PC-3 (cell line): Measurements from ENCODE around the gene SUGCT. TPM values are rescaled to one million over a fixed set of nuclear protein-coding genes. Genes with fewer than 3 reads are reported as not detected.

Source experiments
- ATAC-seq: fragments of 200-7000 bp; cut with Tn5 transposase; 2 replicates; pipeline ENCODE4 v1.9.1; 2020; ENCODE audit warnings: mild to moderate bottlenecking, moderate library complexity
- BruUV-seq: library from RNA; stranded (reverse); fragments of 400-500 nt; replicated peaks from 2 replicates; lab custom pipeline; 2021; lab: Mats Ljungman, UMichigan
- CTCF ChIA-PET: fragments of 300-600 bp; sonication (Branson Sonifier 250); formaldehyde crosslinking; loops from one replicate; lab custom pipeline; 2022; ENCODE audit warnings: antibody characterized with exemption; lab: Charles Lee
- POLR2A ChIA-PET: fragments of 300-600 bp; sonication (Branson Sonifier 250); formaldehyde crosslinking; loops from one replicate; lab custom pipeline; 2022; ENCODE audit warnings: antibody characterized with exemption; ENCODE audit not compliant: unreplicated experiment; lab: Charles Lee
- DNase-seq: peaks from one replicate; pipeline ENCODE4 v3.0.0-alpha.2; 2015
- H2AFZ ChIP-seq: fragments of 300-600 bp; sonication (generic); 2 replicates; pipeline ENCODE4 v1.6.0; 2016; ENCODE audit warnings: antibody characterized with exemption, low read length
- H3F3A ChIP-seq: fragments of 300-600 bp; sonication (generic); one replicate; pipeline ENCODE4 v1.6.0; 2017; ENCODE audit warnings: antibody characterized with exemption, low read length, control low read depth, mild to moderate bottlenecking; ENCODE audit not compliant: unreplicated experiment
- H3K27ac ChIP-seq: fragments of 300-600 bp; sonication (generic); 2 replicates; pipeline ENCODE4 v1.5.1; 2016; ENCODE audit warnings: mild to moderate bottlenecking, low read length
- H3K27me3 ChIP-seq: fragments of 300-600 bp; sonication (generic); 2 replicates; pipeline ENCODE4 v1.6.1; 2016; ENCODE audit warnings: low read length, mixed read lengths
- H3K36me3 ChIP-seq: fragments of 300-600 bp; sonication (generic); 2 replicates; pipeline ENCODE4 v1.6.1; 2016; ENCODE audit warnings: low read depth, mixed run types, low read length, mixed read lengths
- H3K4me1 ChIP-seq: fragments of 300-600 bp; sonication (generic); 2 replicates; pipeline ENCODE4 v1.5.1; 2016; ENCODE audit warnings: low read length; ENCODE audit not compliant: insufficient read depth
- H3K4me2 ChIP-seq: fragments of 300-600 bp; sonication (generic); 2 replicates; pipeline ENCODE4 v1.6.0; 2016; ENCODE audit warnings: low read length
- H3K4me3 ChIP-seq: fragments of 300-600 bp; sonication (generic); 2 replicates; pipeline ENCODE4 v1.5.1; 2016; ENCODE audit warnings: mild to moderate bottlenecking, low read length, mixed read lengths
- H3K79me2 ChIP-seq: fragments of 300-600 bp; sonication (generic); 2 replicates; pipeline ENCODE4 v1.6.1; 2017; ENCODE audit warnings: low read length, mixed read lengths
- H3K9ac ChIP-seq: fragments of 300-600 bp; sonication (generic); 2 replicates; pipeline ENCODE4 v1.6.0; 2016; ENCODE audit warnings: mild to moderate bottlenecking, low read length
- H3K9me2 ChIP-seq: fragments of 300-600 bp; sonication (generic); replicated peaks from 2 replicates; pipeline ENCODE4 v1.6.1; 2016; ENCODE audit warnings: mixed run types, low read length, mixed read lengths
- H3K9me3 ChIP-seq: fragments of 300-600 bp; sonication (generic); 2 replicates; pipeline ENCODE4 v1.6.1; 2016; ENCODE audit warnings: low read length, mixed read lengths
- H4K20me1 ChIP-seq: fragments of 300-600 bp; sonication (generic); 2 replicates; pipeline ENCODE4 v1.6.1; 2016; ENCODE audit warnings: low read length, mixed read lengths
- CTCF ChIP-seq: fragments of 300-600 bp; sonication (generic); conservative IDR thresholded peaks from 2 replicates; pipeline ENCODE4 v1.5.1; 2017; ENCODE audit warnings: antibody characterized with exemption, low read depth, mild to moderate bottlenecking, low read length
- EZH2 ChIP-seq: fragments of 300-600 bp; sonication (generic); IDR thresholded peaks from one replicate; pipeline ENCODE4 v1.6.1; 2017; ENCODE audit warnings: antibody characterized with exemption, mild to moderate bottlenecking, low read length; ENCODE audit not compliant: unreplicated experiment
- EZH2phosphoT487 ChIP-seq: fragments of 300-600 bp; sonication (generic); IDR thresholded peaks from 2 replicates; pipeline ENCODE4 v1.6.1; 2018; ENCODE audit warnings: mild to moderate bottlenecking, antibody characterized with exemption, low read length, borderline replicate concordance
- intact Hi-C: fragments of 100-400 bp; cut with micrococcal nuclease; formaldehyde crosslinking; loops from 2 replicates; pipeline ENCODE4 v1.9.0; 2023
- total RNA-seq: library from RNA; depleted of rRNA; stranded (reverse); fragments of >200 nt; gene quantifications from 2 replicates; pipeline ENCODE4 v1.2.3, GENCODE V29; 2014

SUGCT gene
- total RNA-seq, 1 experiment from 2014 or later, result 2.9 TPM

GRCh38 chr7:40421433-40421832 lies 286.6 kb downstream of the SUGCT start:
- H3K27me3 ChIP-seq, result no peaks in the 10 kb centered on the region
- no peaks in the 10 kb centered on the region for H3K79me2 ChIP-seq
- H3K4me1 ChIP-seq, result no peaks in the 10 kb centered on the region
- no peak overlapping the region for H2AFZ ChIP-seq
- TF ChIP-seq CTCF (no peak), EZH2 (no peak), EZH2phosphoT487 (no peak)
- no peaks in the 10 kb centered on the region for H3F3A ChIP-seq
- no peaks in the 10 kb centered on the region for H4K20me1 ChIP-seq
- H3K4me2 ChIP-seq, result no peak overlapping the region
- CTCF ChIA-PET, result no interaction called here
- POLR2A ChIA-PET, result no interaction called here
- intact Hi-C loops, result no loop called here
- H3K4me3 ChIP-seq, result no peak overlapping the region
- no peaks in the 10 kb centered on the region for H3K9me2 ChIP-seq
- no peak overlapping the region for H3K9ac ChIP-seq
- H3K36me3 ChIP-seq, result no peaks in the 10 kb centered on the region
- H3K9me3 ChIP-seq, result no peaks in the 10 kb centered on the region
- no peak overlapping the region for H3K27ac ChIP-seq
- DNase-seq, result no peak
- BruUV-seq, result no TSS peak
- ATAC-seq, result no peak

- DNase-seq (no peak), ATAC-seq (no peak)
- H3K79me2 ChIP-seq, result no peaks in the 10 kb centered on the region
- no peaks in the 10 kb centered on the region for H4K20me1 ChIP-seq
- H3K4me1 ChIP-seq, result peaks cover 3% of the 10 kb centered on the region; the same call in 1 of the 2 replicates
- no TSS peak for BruUV-seq
- H3K9me2 ChIP-seq, result no peaks in the 10 kb centered on the region
- no peak overlapping the region for H3K4me2 ChIP-seq
- ChIA-PET POLR2A (no interaction called here), CTCF (no interaction called here)
- H2AFZ ChIP-seq, result no peak overlapping the region
- no peak overlapping the region for H3K4me3 ChIP-seq
- no peaks in the 10 kb centered on the region for H3K36me3 ChIP-seq
- no peak overlapping the region for H3K27ac ChIP-seq
- H3F3A ChIP-seq, result no peaks in the 10 kb centered on the region
- H3K9me3 ChIP-seq, result no peaks in the 10 kb centered on the region
- intact Hi-C loops, result no loop called here
- H3K27me3 ChIP-seq, result no peaks in the 10 kb centered on the region
- TF ChIP-seq CTCF (no peak), EZH2phosphoT487 (no peak), EZH2 (no peak)
- H3K9ac ChIP-seq, result no peak overlapping the region
These were observed 290.9 kb downstream of the SUGCT start for GRCh38 chr7:40425696-40426095.

- Histone ChIP-seq H3F3A (no peaks in the 10 kb centered on the region), H3K27ac (no peak overlapping the region), H3K4me2 (no peak overlapping the region), H3K79me2 (no peaks in the 10 kb centered on the region), H4K20me1 (no peaks in the 10 kb centered on the region), H3K9me3 (no peaks in the 10 kb centered on the region), H3K9ac (no peak overlapping the region), H3K36me3 (no peaks in the 10 kb centered on the region), H3K4me1 (peaks cover 3% of the 10 kb centered on the region; the same call in 1 of the 2 replicates), H3K9me2 (no peaks in the 10 kb centered on the region), H3K4me3 (no peak overlapping the region), H2AFZ (no peak overlapping the region), H3K27me3 (no peaks in the 10 kb centered on the region)
- TF ChIP-seq EZH2, result no peak
- TF ChIP-seq CTCF, result no peak
- no peak for TF ChIP-seq EZH2phosphoT487
- POLR2A ChIA-PET, result no interaction called here
- no TSS peak for BruUV-seq
- no peak for DNase-seq
- intact Hi-C loops, result no loop called here
- CTCF ChIA-PET, result no interaction called here
- no peak for ATAC-seq
These were observed 293.6 kb downstream of the SUGCT start for GRCh38 chr7:40428421-40428820.
